ENCODE measurements around the gene PCSK7.

The PCSK7 gene

DNA sequence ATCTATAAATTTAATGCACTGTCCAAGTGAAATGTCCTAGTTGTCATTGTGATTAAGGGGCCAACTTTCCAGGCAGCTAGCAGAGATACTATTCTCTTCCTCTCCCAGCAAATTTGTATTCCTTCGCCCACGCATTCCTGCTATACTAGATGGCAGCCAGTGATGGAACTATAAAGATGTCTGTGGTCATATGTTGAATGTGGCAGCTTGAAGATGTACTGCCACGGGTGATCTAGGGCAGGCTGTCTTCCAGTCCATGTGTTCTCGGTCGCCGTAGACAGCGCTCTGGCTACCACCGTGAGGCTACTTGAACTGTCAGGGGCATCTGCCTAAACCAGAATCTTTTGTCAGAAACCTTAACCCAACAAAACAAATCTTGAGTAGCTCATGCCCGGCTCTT, 61.7 kb downstream of the PCSK7 start:
- TF ChIP-seq, protein P1, sequence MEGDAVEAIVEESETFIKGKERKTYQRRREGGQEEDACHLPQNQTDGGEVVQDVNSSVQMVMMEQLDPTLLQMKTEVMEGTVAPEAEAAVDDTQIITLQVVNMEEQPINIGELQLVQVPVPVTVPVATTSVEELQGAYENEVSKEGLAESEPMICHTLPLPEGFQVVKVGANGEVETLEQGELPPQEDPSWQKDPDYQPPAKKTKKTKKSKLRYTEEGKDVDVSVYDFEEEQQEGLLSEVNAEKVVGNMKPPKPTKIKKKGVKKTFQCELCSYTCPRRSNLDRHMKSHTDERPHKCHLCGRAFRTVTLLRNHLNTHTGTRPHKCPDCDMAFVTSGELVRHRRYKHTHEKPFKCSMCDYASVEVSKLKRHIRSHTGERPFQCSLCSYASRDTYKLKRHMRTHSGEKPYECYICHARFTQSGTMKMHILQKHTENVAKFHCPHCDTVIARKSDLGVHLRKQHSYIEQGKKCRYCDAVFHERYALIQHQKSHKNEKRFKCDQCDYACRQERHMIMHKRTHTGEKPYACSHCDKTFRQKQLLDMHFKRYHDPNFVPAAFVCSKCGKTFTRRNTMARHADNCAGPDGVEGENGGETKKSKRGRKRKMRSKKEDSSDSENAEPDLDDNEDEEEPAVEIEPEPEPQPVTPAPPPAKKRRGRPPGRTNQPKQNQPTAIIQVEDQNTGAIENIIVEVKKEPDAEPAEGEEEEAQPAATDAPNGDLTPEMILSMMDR (IDR thresholded peaks at IDR 0.05; ENCODE audit: low read depth, low read length): no peak
- no peak overlapping the region for H3K4me3 ChIP-seq (ENCODE audit: low read depth, low read length)

DNA sequence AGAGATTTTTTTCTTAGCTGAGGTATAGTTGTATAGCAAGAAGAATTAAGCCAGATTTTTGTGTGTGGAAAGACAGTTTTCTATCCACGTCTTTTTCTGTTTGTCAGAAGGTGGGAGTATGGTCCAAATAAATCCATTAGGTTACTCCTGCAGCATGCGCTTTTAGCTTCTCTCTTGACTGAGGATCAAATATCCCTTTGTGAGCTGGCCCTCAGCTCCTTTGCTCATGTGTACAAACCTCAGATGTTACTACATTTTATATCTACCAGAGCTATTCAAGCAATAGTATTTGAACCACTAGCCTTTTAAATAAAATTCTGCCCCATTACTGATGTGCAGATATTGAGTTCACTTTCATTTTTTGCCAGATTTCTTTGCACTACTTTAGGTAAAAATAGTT, 62.1 kb downstream of the PCSK7 start:
- TF ChIP-seq, protein P1 (IDR thresholded peaks at IDR 0.05; ENCODE audit: low read depth, low read length): no peak
- H3K4me3 ChIP-seq (ENCODE audit: low read depth, low read length): no peak overlapping the region

DNA sequence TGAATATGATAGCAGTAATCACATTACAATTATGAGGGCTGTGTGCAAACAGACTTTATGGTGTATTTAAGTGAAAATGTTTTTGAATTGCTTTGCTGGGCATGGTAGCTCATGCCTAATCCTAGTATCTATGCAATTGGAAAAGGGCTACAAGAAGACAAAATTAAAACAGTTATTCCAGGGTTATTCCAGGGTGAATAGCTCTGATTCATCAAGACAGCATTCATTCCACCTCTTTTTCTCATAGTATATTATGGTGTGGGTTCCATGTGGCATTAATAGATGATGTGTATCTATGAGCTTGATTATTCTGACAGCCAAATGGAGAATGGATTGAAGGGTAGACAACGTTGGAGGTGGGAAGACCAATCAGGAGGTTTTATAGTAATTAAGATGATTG, 65.4 kb downstream of the PCSK7 start:
- no peak overlapping the region for H3K4me3 ChIP-seq (ENCODE audit: low read depth, low read length)
- TF ChIP-seq, protein P1 (IDR thresholded peaks at IDR 0.05; ENCODE audit: low read depth, low read length): no peak

DNA sequence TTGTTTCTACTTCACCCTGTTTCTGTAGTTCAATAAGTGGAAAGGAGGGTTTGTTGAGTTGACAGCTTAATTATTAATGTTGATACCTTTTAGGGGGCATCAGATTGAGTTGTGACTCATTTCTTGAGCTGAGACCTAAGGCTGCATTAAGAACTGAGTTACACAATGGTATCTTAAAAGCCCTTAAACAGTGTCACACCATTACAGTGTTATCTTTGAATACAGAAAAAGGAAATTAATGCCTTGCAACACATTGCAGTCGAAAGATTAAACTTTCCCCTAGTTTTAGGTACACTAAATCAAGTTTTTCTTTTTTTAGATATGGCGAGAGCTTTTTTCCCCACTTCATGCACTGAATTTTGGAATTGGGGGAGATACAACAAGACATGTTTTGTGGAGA, 71.0 kb downstream of the PCSK7 start:
- H3K4me3 ChIP-seq (ENCODE audit: low read depth, low read length): no peak overlapping the region
- TF ChIP-seq, protein P1 (IDR thresholded peaks at IDR 0.05; ENCODE audit: low read depth, low read length): no peak

DNA sequence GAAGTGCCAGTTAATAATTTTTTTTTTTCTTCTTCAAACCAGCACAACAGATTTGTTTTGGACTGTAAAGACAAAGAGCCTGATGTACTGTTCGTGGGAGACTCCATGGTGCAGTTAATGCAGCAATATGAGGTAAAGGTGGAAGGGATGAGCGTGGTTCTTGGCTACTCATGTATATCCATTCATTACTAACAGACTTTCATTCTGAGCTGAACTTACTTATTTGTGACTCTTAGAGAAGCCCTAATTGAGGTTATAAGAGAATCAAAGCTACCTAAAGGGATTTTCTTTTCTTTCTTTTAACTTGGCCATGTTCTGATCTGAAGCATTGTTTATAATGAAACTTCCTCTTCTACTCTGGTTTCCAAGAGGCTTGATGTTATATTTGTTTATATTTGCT, 72.0 kb downstream of the PCSK7 start:
- TF ChIP-seq, protein P1 (IDR thresholded peaks at IDR 0.05; ENCODE audit: low read depth, low read length): no peak
- H3K4me3 ChIP-seq (ENCODE audit: low read depth, low read length): no peak overlapping the region

DNA sequence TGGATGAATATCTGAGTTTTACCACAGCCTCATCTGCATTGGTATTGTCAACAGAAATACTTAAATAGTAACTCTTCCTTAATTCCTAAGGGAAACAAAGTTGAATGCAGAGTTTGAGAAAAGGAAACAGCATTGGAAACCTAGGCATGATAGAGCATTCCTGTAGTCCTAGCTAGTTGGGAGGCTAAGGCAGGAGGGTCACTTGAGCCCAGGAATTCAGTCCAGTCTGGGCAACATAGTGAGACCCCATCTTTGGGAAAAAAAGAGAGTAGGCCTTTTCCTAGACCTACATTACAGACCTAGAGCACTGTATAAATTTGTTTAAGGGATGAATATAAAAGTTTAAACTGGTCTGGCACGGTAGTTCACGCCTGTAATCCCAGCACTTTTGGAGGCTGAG, 74.4 kb downstream of the PCSK7 start:
- TF ChIP-seq, protein P1 (IDR thresholded peaks at IDR 0.05; ENCODE audit: low read depth, low read length): no peak
- no peak overlapping the region for H3K4me3 ChIP-seq (ENCODE audit: low read depth, low read length)

DNA sequence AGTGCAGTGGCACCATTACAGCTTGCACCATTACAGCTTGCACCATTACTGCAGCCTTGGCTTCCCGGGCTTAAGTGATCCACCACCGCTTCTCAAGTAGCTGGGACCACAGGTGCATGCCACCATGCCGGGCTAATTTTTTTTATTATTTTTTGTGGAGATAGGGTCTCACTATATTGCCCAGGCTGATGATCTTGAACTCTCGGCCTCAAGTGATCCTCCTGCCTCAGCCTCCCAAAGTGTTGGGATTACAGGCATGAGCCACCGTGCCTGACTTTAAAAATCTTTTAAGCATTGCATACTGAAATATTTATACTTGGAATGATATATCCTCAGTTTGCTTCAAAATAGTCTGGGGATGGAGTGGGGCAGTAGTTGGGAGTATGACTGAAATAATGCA, 77.4 kb downstream of the PCSK7 start:
- TF ChIP-seq, protein P1 (IDR thresholded peaks at IDR 0.05; ENCODE audit: low read depth, low read length): no peak
- no peak overlapping the region for H3K4me3 ChIP-seq (ENCODE audit: low read depth, low read length)

Measured in WI38 (cell line).